HG02938 (cell line): Measurements from ENCODE around the gene IFIT2.
A peak's percentile ranks its signal among the peaks of the same experiment; 100 is the strongest.
"Not testable (repeated sequence)": the region's sequence is repeated elsewhere in the genome, so short reads cannot be mapped to it uniquely, and the experiment has no call there.

Experiments used
- ATAC-seq: cut with Tn5 transposase; IDR thresholded peaks from one replicate; pipeline ENCODE4 v1.9.1; 2021; ENCODE audit warnings: mild to moderate bottlenecking, moderate library complexity; ENCODE audit not compliant: unreplicated experiment

IFIT2 gene

GRCh38 chr10:89301721-89302445 is at the start of gene IFIT2:
TSS of gene IFIT2 (plus strand) at chr10:89302046. CDS start at chr10:89302124, 78 bp downstream.
- peak; percentile 80 for ATAC-seq

- ATAC-seq = no peak
These were observed 49.6 kb upstream of the IFIT2 start for GRCh38 chr10:89252225-89252585.

- ATAC-seq = not testable (repeated sequence)
These were observed 46.7 kb upstream of the IFIT2 start for GRCh38 chr10:89255091-89255579.

- no peak for ATAC-seq
These were observed 46.1 kb upstream of the IFIT2 start for GRCh38 chr10:89255793-89256192.

GRCh38 chr10:89256340-89256739 is 45.5 kb upstream of the IFIT2 start:
- no peak for ATAC-seq

GRCh38 chr10:89256962-89257361 is 44.9 kb upstream of the IFIT2 start:
- no peak for ATAC-seq

GRCh38 chr10:89257581-89257980 is 44.3 kb upstream of the IFIT2 start:
- ATAC-seq = no peak

- no peak for ATAC-seq
These were observed 43.0 kb upstream of the IFIT2 start for GRCh38 chr10:89258881-89259280.

- ATAC-seq = no peak
These were observed 39.5 kb upstream of the IFIT2 start for GRCh38 chr10:89262086-89263051.

GRCh38 chr10:89263091-89263490 is 38.8 kb upstream of the IFIT2 start:
- ATAC-seq = no peak

GRCh38 chr10:89263531-89263930 is 38.3 kb upstream of the IFIT2 start:
- ATAC-seq = no peak

GRCh38 chr10:89266721-89267453 is 35.0 kb upstream of the IFIT2 start:
- ATAC-seq = no peak

GRCh38 chr10:89269433-89270152 is 32.3 kb upstream of the IFIT2 start:
- ATAC-seq = no peak

- ATAC-seq = no peak
These were observed 31.7 kb upstream of the IFIT2 start for GRCh38 chr10:89270153-89270483.

GRCh38 chr10:89271532-89271931 is 30.3 kb upstream of the IFIT2 start:
- ATAC-seq = no peak

GRCh38 chr10:89273680-89274079 is 28.2 kb upstream of the IFIT2 start:
- no peak for ATAC-seq

- no peak for ATAC-seq
These were observed 26.9 kb upstream of the IFIT2 start for GRCh38 chr10:89274928-89275327.

GRCh38 chr10:89275383-89275782 is 26.5 kb upstream of the IFIT2 start:
- ATAC-seq = no peak

GRCh38 chr10:89278034-89278535 is 23.8 kb upstream of the IFIT2 start:
- ATAC-seq = no peak

GRCh38 chr10:89278900-89279392 is 22.9 kb upstream of the IFIT2 start:
- no peak for ATAC-seq
